Tibial artery (tissue), 4 donors: ENCODE results near the gene DNAJB14.

ENCODE experiments used
- DNase-seq, 2 donors: peaks; one replicate each; pipeline ENCODE4 v3.0.0-alpha.2; 2019
- H3K27ac ChIP-seq, 2 donors: fragments of 200-600 bp; sonication (generic) in 1 of 2; 1 replicate in 1 of 2; 2 replicates in 1 of 2; pipeline ENCODE4 v1.5.1; 2018 to 2019; ENCODE audit warnings: mild to moderate bottlenecking in 1 of 2
- H3K27me3 ChIP-seq, 2 donors: fragments of 200-600 bp; sonication (generic) in 1 of 2; one replicate each; pipeline versions ENCODE4 v1.5.1 to v1.6.0; 2016 to 2019
- H3K36me3 ChIP-seq, 3 donors: fragments of 200-600 bp; sonication (generic) in 2 of 3; one replicate each; pipeline ENCODE4 v1.5.1; 2016 to 2019; ENCODE audit warnings: mild to moderate bottlenecking in 2 of 3
- H3K4me1 ChIP-seq, 4 donors: fragments of 200-600 bp; sonication (generic) in 2 of 4; 1 replicate in 3 of 4; 2 replicates in 1 of 4; pipeline ENCODE4 v1.5.1; 2016 to 2019
- H3K4me3 ChIP-seq, 2 donors: fragments of 200-600 bp; sonication (generic) in 1 of 2; 1 replicate in 1 of 2; 2 replicates in 1 of 2; pipeline ENCODE4 v1.5.1; 2018 to 2019; ENCODE audit warnings: mild to moderate bottlenecking in 2 of 2
- H3K9me3 ChIP-seq, 3 donors: fragments of 200-600 bp; sonication (generic) in 1 of 3; one replicate each; pipeline ENCODE4 v1.5.1; 2016 to 2019
- CTCF ChIP-seq, 2 experiments: fragments of 200-600 bp in 1 of 2; fragments of 450-650 bp in 1 of 2; IDR thresholded peaks; one replicate each; pipeline ENCODE4 v1.5.1; 2017 to 2019; ENCODE audit warnings: antibody characterized with exemption in 2 of 2, mild to moderate bottlenecking in 1 of 2, moderate library complexity in 1 of 2
- intact Hi-C: fragments of 100-400 bp; cut with DNase I; formaldehyde crosslinking; loops from one replicate; pipeline ENCODE4 v1.15.0; 2023; ENCODE audit warnings: low total_unique reads

DNAJB14 gene

GRCh38 chr4:99946356-99947189 lies at the start of gene DNAJB14:
Gene DNAJB14 (minus strand): TSS chr4:99946618. CDS start chr4:99946571, 47 bp downstream.
- Histone ChIP-seq H3K4me1 (peaks cover 0 to 66% (median 28%) of the 10 kb centered on the region in 4 donors), H3K36me3 (no peaks in the 10 kb centered on the region), H3K27ac (peak within 1 kb of the TSS; percentile 96 to 97), H3K4me3 (peak within 1 kb of the TSS; percentile 96 to 97), H3K27me3 (no peaks in the 10 kb centered on the region), H3K9me3 (no peaks in the 10 kb centered on the region)
- peak; percentile 70 to 89 for DNase-seq
- TF ChIP-seq CTCF (IDR thresholded peaks at IDR 0.05), result peak in 1 of 2 experiments; percentile 10
- intact Hi-C loops, result loop anchor here (5.0 kb wide), 2 partner anchors 54 to 384 kb away; partner anchors contain the start of genes LAMTOR3 and TRMT10A

- no peak overlapping the region for H3K27ac ChIP-seq
- TF ChIP-seq CTCF (IDR thresholded peaks at IDR 0.05), result no peak
- H3K27me3 ChIP-seq, result no peaks in the 10 kb centered on the region
- no peaks in the 10 kb centered on the region for H3K9me3 ChIP-seq
- DNase-seq, result no peak
- peaks cover 0 to 9% (median 0%) of the 10 kb centered on the region in 4 donors for H3K4me1 ChIP-seq
- intact Hi-C loops, result no loop called here
- H3K4me3 ChIP-seq, result no peak overlapping the region
- no peaks in the 10 kb centered on the region for H3K36me3 ChIP-seq
Measured at GRCh38 chr4:99991741-99992140, 45.3 kb upstream of the DNAJB14 start.

GRCh38 chr4:99987681-99988080 lies 41.3 kb upstream of the DNAJB14 start:
- H3K4me3 ChIP-seq, result no peak overlapping the region
- no peaks in the 10 kb centered on the region for H3K36me3 ChIP-seq
- intact Hi-C loops, result no loop called here
- H3K27me3 ChIP-seq, result no peaks in the 10 kb centered on the region
- TF ChIP-seq CTCF (IDR thresholded peaks at IDR 0.05), result no peak
- H3K9me3 ChIP-seq, result no peaks in the 10 kb centered on the region
- DNase-seq, result no peak
- H3K27ac ChIP-seq, result no peak overlapping the region
- H3K4me1 ChIP-seq, result peaks cover 0 to 9% (median 0%) of the 10 kb centered on the region in 4 donors

GRCh38 chr4:99986792-99987191 lies 40.4 kb upstream of the DNAJB14 start:
- Histone ChIP-seq H3K36me3 (no peaks in the 10 kb centered on the region), H3K27ac (no peak overlapping the region), H3K4me1 (peaks cover 0 to 2% (median 0%) of the 10 kb centered on the region in 4 donors), H3K4me3 (no peak overlapping the region), H3K9me3 (no peaks in the 10 kb centered on the region), H3K27me3 (no peaks in the 10 kb centered on the region)
- TF ChIP-seq CTCF (IDR thresholded peaks at IDR 0.05), result no peak
- DNase-seq, result no peak
- intact Hi-C loops, result no loop called here

GRCh38 chr4:99983289-99983943 lies 37.0 kb upstream of the DNAJB14 start:
- Histone ChIP-seq H3K4me1 (no peaks in the 10 kb centered on the region), H3K27me3 (no peaks in the 10 kb centered on the region), H3K4me3 (no peak overlapping the region), H3K36me3 (no peaks in the 10 kb centered on the region), H3K9me3 (no peaks in the 10 kb centered on the region), H3K27ac (no peak overlapping the region)
- intact Hi-C loops, result no loop called here
- TF ChIP-seq CTCF (IDR thresholded peaks at IDR 0.05), result no peak
- no peak for DNase-seq
